Activated CD4-positive, CD25-positive, alpha-beta regulatory T cell (primary cell): ENCODE measurements around the gene RNF207.

ENCODE experiments used
- DNase-seq, 4 experiments: peaks; one replicate each; lab custom pipeline; 2025; lab: John Stamatoyannopoulos, UW

Gene RNF207

DNA sequence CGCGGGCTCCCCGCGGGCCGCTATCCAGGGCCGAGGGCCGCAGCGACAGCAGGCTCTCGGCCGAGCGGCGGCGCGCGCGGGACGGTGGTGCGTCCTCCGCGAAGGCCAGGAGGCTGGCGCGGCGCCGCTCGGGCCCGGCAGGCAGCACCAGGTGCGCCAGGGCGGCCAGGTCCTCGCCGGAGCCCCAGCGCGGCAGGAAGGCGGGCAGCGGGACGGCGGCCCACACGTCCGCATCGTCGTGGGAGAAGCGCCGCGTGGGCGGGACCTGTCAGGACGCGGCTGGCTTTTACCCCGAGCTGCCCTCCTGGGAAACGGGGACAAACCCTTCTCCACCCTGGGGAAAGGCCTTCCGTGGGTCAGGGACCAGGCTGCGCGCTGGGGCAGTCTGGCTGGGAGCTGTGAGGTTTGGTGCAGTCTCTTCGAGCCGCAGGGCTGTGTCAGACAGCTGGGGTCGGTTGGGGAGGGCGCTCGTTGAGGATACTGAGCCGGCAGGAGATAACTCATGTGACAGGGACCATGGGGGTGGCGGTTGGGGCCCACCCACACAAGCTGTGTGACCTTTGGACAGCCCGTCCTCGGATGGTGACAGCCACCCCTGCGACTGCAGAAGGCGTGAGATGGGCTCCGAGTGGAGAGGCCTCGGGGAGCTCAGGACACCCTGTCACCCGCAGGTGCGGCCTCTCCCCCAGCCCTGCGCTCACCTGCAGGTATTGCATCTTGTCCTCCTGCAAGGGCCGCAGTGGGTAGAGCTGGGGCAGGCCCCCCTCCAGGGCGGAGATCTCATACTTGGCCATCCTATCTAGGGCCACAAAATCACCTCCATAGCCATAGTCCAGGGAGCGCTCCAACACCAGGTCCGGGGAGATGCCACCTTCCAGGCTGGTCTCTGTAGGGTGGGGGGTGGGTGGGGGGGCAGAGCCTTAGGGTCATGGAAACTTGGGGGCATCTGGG lies 44.1 kb downstream of the RNF207 start:
- DNase-seq: no peak

DNA sequence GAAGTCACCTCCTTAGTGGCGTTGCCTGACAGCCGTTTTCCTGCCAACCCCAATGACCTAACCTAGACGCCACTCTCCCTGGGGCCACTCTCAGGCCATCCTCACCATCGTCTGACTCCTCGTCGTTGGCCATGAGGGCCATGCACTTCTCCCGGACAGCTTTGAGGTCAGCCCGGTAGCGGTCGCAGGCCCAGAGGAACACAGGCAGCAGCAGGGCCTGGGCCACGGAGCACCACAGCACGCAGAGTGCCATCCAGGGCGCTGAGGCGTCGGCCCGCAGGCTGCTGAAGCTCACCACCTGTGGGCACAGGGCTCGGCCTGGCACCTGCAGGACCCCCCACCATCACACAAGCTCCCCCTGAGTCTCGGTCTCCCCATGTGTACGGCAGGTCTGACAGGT lies 45.3 kb downstream of the RNF207 start:
- DNase-seq: no peak

DNA sequence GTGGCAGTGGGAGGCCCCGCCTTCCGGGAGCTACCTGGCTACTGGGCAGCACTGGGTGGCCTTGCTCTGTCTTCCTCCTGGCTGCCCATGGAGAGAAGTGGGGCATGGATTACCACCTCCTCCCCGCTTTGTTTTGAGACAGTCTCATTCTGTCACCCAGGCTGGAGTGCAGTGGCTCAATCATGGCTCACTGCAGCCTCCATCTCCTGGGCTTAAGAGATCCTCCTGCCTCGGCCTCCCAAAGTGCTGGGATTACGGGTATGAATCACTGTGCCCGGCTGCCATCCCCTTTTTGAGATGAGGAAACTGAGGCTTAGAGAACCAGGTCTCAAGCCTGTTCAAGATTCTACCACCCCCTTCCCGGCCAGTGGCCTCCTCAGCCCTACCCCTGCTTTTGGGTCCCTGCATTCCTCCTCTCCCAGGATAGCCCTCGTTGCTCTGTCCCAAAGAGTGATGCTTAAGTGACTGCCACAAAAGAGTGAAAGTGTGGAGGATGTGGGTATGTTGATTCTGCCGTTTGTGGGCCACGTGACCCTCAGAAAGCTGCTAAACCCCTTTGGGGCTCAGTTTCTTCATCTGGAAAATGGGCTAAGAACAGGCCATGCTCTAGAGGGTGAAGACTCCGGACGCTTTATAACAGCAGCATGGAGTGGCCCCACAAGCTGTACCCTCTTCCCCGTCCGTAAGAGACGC lies 45.9 kb downstream of the RNF207 start:
- no peak for DNase-seq

DNA sequence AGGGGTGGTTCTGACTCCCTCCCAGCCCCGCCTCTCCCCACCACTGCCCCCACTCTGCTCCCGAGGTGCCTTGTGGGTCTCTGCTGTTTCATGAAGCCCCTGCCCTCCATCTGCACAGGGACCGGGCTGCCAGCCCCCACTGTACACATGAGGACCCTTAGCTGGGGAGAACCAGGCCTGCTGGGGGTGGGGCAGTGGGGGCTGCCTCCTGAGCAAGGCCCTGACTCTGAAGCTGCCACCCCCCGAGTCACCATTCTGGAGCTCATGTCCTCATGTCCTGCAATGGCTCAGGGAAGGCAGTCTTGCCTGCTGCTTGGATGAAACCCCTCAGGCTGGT lies 46.4 kb downstream of the RNF207 start:
- no peak for DNase-seq

DNA sequence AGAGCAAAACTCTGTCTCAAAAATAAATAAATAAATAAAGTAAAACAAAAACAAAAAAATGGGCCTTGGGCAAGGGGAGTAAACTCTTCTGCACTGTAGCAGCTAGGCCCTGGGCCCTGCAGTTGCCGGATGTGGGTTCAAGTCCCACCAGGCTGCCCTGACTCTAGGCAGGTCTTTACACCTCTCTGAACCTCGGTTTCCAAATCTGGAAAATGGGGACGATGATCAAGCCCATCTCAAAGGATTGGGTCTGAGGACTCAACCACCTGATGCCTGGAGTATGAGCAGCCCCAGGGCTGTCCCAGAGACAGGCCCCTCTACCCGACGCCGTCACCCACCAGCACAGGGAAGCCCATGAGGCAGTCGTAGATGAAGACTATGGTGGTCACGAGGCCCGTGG lies 47.5 kb downstream of the RNF207 start:
- DNase-seq: no peak

DNA sequence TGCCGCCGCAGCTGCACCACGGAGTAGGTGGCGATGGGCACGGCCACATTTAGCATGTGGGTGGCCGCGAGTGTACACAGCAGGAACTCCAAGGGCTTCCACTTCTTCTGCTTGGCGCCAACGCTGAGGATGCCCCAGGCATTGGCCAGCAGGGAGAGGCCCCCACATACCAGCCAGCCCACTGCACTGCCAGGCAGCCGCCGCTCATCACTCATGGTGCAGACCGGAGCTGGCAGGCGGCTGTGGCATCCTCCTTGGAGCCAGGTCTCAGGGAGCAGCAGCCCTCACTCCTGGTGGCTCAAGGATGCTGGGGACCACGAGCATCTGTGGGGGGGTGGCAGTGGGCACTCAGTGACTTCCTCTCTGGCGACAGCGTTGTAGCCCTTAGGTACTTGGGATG lies 48.8 kb downstream of the RNF207 start:
- no peak for DNase-seq

DNA sequence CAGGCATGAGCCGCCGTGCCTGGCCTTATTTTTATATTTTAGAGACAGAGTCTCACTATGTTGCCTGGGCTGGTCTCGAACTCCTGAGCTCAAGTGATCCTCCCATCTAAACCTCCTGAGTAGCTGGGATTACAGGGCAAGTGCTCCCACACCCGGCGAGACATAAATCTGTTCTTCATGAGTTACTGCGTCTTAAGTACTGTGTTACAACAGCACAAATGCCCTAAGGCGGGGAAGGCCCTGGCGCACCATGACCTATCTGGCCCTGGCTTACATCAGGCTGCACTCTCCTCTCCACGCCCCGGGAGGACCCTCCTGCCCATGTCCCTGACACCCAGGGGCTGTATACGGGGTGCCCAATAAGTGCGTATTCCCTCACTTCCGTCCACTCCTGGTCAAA lies 50.7 kb downstream of the RNF207 start:
- no peak for DNase-seq

DNA sequence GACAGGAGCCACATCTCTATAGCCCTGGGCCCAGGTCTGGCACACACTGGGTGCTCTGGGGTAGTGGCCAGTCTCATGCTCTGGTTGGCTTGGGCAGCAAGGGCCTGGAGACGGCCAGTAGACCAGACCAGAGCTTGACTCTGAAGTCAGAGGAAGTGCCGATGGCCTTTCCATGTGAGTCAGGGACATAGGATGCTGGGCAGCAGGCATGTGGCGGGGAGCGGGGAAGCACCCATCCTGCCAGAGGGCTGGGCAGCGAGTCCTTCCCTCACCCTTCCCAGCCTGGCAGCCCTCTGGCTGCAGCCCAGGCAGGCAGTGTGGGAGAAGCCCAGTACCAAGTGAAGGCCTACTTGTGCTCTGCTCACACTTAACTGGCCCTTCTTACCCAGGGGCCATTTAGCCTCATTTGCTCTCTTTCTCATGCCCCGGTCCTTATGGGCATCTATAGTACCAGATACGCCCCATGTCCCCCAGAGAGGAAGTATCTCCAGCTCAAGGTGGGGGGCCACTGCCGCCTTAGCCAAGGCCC lies 51.7 kb downstream of the RNF207 start:
- no peak for DNase-seq

DNA sequence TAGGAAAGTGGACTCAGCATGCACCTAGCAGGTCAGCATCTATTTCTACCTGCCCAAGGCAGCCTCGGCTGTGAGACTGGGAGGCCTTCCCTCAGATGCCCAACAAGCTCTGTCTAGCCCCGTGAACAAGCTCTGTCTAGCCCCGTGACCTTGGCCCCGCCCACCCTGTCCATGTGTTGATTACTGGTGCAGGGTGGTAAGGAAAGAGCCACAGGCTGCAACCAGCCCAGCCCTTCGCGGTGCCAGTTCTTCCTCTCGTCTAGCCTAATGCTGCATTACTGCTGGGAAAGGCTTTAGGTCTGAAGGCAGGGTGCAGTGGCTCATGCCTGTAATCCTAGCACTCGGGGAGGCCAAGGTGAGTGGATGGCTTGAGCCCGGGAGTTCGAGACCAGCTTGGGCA lies 52.8 kb downstream of the RNF207 start:
- DNase-seq: no peak

DNA sequence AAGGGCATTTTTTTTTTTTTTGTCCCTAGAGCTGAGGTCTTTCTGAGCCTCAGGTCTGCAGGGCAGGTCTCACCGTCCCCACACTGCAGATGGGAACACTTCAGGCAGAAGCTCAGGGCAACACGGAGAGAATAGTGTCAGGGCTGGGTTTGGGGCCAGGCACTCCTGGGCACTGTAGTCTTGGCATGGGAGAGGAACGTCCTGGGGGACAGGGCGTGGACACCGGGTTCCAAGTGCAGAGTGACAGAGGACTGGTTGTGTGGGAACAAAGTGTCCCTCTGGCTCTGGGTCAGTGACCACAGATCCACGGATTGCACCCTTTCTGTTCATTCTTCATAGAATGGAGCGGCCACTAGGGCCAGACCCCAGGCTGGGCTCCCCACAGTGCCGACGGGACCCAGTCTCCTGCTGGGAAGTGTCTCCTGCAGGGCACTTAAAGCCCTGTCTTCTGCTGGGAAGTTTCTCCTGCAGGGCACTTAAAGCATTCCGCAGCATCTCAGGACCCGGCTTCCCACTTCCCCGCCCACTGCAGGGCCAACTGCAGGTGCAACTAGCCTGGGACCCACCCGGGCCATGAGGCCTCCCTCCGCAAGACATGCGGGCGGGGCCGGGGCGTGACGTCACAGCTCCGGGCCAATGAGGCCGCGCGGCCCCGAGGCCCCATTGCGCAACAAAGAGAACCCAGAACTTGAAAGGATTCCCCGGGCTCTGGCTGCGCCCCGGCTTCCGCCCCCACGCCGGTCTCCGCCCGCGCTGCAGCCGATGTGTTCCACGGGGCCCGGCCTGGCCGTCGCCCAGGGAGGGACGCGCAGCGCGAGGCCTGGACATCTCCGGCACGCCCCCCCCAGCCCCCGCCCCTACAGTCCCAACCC lies 53.8 kb downstream of the RNF207 start:
- peak; percentile 45 to 54 (median 48) for DNase-seq

DNA sequence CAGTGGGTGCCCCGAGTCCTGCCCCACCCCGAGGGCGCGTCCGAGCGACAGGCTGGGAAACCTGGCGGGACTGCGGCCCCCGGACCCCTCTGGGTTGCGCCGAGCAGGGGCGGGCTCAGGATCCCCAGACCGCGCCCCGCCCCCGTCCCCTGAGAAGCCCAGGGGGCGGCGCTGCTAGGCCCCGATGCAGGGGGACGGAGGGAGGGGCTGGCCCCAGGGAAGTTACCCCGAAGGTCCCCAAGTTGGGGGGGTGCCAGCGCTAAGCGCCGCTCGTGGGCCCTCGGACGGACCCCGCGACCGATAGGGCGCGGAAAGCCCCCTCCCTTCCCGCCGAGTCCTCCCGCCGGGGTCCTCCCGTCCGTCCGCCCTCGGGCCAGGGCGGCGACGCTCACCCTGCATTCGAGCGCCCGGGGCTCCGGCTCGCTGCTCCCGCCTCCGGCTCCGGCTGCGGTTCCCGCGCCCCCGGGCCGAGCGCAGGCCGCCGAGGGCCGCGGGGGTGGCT lies 54.6 kb downstream of the RNF207 start:
- DNase-seq: no peak

DNA sequence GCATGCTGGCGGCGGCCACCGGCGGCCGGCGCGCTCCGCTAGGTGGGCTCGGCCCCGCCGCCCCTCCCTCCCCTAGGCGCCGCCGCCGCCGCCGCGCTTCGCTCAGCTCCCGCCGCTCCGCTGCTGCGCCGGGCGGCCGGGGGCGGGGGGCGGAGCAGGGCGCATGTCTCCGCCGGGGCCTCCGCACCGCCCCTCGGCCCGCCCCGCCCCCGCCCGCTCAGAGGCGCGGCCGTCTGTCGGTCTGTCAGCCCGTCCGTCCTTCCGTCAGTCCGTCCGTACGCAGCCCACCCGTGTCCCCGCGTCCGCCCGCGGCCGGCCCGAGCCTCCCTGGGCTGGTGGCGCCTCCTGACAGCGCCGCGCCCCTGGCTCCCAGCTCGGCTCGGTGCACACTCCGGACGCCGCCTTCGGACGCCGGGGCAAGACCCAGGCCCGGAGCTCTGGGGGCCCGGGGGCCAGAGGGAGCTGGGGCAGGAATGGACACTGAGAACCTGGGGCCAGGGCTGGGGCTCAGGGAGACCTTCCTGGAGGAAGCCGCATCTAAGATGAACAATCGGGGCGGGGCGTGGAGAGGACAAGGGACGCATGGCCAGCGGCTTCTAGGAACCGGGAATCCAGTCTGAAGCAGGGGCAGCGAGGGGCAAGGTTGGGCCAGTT lies 55.2 kb downstream of the RNF207 start, which contains the start of gene GPR153:
Gene GPR153, minus strand, starts transcription at position 138 of the 654 bp plus-strand sequence. CDS start 6,193 bp downstream, outside the sequence.
- peak in 2 of 4 experiments; percentile 11 to 19 for DNase-seq

DNA sequence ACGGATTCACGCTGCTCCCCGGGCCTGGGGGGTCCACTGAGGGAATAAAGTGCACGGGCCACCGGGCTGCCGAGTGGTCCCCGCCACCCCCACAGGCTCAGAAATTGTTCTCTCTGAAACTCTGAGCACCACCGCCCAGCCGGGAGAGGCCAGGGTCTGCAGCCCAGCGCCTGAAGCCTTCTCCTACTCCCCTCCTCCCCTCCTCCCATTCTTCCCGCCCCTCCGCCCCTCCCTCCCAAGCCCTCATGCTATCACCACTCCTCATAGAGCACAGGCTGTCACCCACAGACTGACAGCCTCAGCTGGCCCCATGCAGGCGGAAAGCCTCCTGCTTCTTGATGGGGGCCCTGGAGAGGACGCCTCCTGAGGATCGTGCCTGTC lies 55.7 kb downstream of the RNF207 start:
- no peak for DNase-seq

DNA sequence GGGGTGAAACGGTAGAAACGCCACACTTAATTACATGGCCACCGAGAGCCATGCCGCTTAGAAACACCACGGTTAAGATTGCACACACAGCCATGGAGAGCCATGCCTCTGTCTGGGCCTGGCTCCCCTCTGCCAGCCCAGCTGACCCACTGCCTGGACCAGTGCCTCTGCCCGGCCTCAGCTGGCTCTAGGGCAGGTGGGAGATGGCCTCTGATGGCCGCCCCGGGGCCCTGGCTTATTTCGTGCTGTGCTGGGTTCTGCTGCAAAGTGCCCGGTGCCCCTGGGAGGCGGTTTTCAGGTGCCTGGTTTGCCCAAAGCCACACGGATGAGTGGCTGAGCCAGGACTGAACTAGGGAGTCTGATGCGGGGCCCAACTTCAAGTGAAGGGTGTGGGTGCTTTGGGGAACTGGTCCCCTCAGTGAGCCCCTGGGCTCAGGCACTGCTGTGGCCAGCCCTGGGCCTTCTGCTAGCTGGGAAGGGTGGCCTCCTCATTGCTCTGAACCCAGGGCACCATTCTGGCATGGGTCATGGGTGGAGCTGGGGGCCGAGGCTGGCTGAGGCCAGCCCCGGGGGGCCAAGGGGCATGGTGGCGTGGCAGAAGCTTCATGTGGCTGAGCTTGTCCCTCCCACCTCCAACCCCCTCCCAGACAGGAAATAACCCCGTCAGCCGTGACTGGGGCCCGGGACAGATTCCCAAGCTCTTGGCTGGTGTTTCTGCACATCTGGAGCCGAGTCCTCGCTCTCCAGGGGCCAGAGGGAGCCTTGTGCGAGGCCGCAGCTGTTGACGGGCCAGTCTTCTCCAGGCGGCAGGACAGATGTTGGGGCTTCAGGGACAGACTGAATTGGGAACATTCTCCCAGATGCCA lies 56.9 kb downstream of the RNF207 start:
- no peak for DNase-seq

DNA sequence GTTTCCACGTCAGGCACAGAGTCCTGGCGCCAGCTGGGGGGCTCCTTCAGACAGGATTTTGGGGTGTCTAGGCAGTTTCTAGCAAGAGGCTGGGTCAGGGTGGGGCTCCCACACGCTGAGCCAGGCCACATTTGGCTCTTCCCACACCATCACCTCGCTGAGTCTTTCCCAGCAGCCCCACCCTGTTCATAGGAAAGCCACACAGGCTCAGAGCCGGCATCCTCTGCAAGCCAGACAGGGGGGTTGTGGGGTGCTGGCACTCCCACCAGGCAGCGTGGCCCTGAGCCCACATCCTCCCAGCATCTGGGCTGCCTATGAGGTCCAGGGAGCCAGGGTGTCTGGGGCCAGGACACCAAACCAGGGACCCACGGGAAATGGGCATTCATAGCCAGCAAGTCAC lies 57.8 kb downstream of the RNF207 start:
- no peak for DNase-seq

DNA sequence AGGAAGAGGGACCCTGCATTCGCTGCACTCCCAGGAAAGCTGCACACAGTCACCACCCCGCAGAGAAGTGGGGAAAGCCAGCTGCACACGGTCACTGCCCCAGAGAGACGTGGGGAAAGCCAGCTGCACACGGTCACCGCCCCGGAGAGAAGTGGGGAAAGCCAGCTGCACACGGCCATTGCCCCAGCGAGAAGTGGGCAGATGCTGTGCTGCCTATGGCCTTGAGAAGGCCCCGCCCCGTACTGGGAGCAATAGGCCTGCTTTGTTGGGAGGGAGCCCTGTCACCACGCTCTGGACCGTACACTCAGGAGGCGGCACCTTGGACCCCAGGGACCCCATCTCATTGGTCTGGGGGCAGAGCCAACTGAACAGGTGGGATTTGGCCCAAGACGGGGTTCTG lies 59.2 kb downstream of the RNF207 start:
- DNase-seq: no peak

DNA sequence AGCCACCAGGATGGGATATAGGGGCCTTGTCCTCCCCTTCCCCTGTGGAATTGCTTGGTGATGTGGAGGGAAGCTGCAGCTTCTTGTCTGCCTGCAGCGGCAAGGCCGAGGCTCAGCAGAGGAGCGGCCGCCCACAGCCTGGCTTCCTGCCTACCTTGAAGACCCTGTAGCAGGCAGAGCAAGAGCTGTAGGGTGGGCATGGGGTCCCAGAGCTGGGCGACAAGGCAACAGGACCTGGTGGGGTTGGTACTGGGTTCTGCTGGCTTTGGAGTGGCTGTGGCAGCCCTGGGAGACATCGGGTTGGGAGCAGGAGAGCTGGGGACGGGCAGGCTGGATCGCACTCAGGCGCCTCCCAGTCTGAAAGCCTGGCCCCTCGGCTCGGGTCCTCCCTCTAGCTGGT lies 60.7 kb downstream of the RNF207 start:
- DNase-seq: no peak

DNA sequence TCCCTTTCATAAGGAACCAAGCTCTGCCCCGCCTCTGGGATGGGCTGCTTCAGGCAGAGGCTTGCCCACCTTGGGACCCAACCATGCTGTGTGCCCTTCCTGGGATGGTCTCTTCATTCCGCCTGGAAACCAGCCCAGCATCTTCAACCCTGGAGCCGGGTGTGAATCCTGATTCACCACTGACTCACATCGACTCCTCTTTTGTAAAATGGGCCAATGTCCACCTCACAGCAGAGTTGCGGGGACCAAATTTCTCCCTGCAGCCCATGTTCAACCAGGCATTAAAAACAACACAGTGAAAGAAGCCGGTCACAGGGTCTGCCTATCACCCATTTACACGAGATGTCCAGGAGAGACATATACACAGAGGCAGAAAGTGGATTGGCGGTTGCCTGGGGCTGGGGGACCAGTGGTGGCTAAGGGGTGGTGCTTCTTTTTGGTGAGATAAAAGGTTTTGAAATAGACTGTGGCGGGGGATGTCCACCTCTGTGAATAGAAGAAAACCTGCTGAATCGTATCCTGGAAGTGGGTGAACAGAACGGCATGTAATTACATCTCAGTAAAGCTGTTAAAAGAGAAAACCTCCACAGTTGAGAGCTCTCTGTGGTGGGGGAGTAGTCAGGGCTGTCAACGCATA lies 61.9 kb downstream of the RNF207 start:
- DNase-seq: no peak

DNA sequence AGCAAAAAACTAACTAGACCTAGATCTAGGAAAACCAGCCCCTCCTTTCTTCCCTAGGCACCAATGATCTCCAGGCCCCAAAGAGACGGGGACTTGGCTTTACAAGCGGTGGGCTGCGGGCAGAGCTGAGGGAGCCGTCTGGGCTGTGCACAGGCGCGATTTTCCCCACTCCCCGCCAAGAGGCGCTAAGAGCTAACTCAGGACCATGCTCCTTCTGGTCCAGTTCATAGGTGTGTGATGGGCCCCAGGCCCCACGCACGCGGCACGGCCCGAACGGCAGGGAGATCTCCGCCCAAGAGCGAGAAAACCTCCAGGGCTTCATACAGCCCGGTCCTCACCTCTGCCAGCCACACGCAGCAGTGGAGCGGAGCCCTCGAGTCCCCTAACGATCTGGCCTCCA lies 62.5 kb downstream of the RNF207 start:
- no peak for DNase-seq

DNA sequence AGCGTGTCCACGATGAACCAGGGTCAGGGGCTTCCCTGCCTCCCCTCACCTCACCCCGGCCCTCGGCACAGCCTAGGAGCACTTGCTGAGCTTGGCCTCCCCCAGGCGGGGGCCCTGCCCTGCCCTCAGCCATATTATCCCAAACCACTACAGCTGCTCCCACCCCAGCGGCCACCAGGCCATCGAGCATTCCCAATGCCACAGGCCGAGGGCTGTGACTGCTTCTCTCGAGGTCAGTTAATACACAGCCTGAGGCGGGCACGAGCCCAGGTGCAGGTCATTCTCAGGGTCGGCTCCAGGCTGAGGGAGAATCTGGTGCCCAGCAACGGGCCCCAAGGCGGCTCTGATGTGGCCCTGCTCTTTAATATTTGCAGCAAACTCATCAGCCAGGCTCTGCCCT lies 63.4 kb downstream of the RNF207 start:
- DNase-seq: no peak
